HepG2 (cell line): Measurements from ENCODE around the gene TMCO2.

Experiments used
- ARNTL ChIP-seq: sonication (generic); formaldehyde crosslinking; IDR thresholded peaks from 2 replicates; pipeline ENCODE4 v1.4.0; 2020; ENCODE audit warnings: mild to moderate bottlenecking, missing genetic modification reagents
- CEBPB ChIP-seq: IDR thresholded peaks from 2 replicates; pipeline ENCODE4 v1.6.1; 2011; ENCODE audit warnings: low read depth, low read length, improper control_type of control experiment, borderline replicate concordance
- FOXP1 ChIP-seq, 2 experiments: fragments of 450-650 bp in 1 of 2; IDR thresholded peaks; 2 replicates each; pipeline ENCODE4 v1.6.1; 2017 to 2018; ENCODE audit warnings: antibody characterized with exemption in 1 of 2
- FOXP4 ChIP-seq: sonication (generic); formaldehyde crosslinking; IDR thresholded peaks from 2 replicates; pipeline ENCODE4 v1.4.0; 2020; ENCODE audit warnings: missing genetic modification reagents
- JUN ChIP-seq: sonication (generic); formaldehyde crosslinking; IDR thresholded peaks from 2 replicates; pipeline ENCODE4 v1.4.0; 2020; ENCODE audit warnings: mild to moderate bottlenecking, missing genetic modification reagents
- POLR2AphosphoS5 ChIP-seq: IDR thresholded peaks from 2 replicates; pipeline ENCODE4 v1.6.1; 2012; ENCODE audit warnings: low read depth, low read length
- SP140L ChIP-seq: sonication (generic); formaldehyde crosslinking; IDR thresholded peaks from 2 replicates; pipeline ENCODE4 v1.4.0; 2020; ENCODE audit warnings: missing genetic modification reagents, borderline replicate concordance
- ZMYM2 ChIP-seq: sonication (generic); formaldehyde crosslinking; IDR thresholded peaks from 2 replicates; pipeline ENCODE4 v1.8.0; 2022; ENCODE audit warnings: mild to moderate bottlenecking, missing genetic modification reagents
- ZNF501 ChIP-seq: sonication (generic); formaldehyde crosslinking; IDR thresholded peaks from 2 replicates; pipeline ENCODE4 v1.5.1; 2020; ENCODE audit warnings: mild to moderate bottlenecking, moderate library complexity, missing genetic modification reagents
- ZNF776 ChIP-seq: sonication (generic); formaldehyde crosslinking; IDR thresholded peaks from 2 replicates; pipeline ENCODE4 v1.4.0; 2020; ENCODE audit warnings: mild to moderate bottlenecking, missing genetic modification reagents
- ZSCAN29 ChIP-seq: sonication (generic); formaldehyde crosslinking; conservative IDR thresholded peaks from 2 replicates; pipeline ENCODE4 v1.4.0; 2020; ENCODE audit warnings: mild to moderate bottlenecking, missing genetic modification reagents
- TF ChIP-seq, protein P1 (sequence below): sonication (generic); formaldehyde crosslinking; IDR thresholded peaks from 2 replicates; pipeline ENCODE4 v1.4.0; 2020; ENCODE audit warnings: mild to moderate bottlenecking, missing genetic modification reagents
- TF ChIP-seq, protein P2 (sequence below): sonication (generic); formaldehyde crosslinking; IDR thresholded peaks from 2 replicates; pipeline ENCODE4 v1.5.0; 2020; ENCODE audit warnings: mild to moderate bottlenecking, missing genetic modification reagents, moderate library complexity
- TF ChIP-seq, protein P3 (sequence below): sonication (generic); IDR thresholded peaks from 2 replicates; pipeline ENCODE4 v1.6.1; 2016; ENCODE audit warnings: low read depth, borderline replicate concordance

DNA sequence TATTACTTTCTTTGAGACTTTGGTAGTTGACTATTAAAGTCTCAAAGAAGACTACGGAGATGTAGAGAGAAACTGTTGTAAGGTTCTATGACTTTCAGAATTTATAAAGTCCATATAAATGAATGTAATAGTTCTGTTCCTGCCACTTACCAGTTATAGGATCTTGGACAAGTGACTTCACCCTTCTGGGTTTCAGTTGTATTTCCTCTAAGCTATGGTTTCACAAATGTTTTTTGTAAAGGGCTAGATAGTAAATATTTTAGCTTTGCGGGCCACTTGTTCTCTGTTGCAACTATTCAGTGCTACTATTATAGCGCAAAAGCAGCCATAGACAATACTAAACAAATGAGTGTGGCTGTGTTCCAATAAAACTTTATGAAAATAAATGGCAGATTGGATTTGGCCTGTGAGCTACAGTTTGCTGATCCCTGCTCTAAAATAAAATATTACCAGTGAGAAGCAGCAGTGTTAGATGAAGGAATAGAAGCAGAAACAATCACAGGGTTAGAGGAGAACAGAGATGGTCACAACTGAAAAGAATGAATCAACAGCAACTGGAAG, 25.0 kb downstream of the TMCO2 start:
- TF ChIP-seq JUN (CRISPR knock-in tag) (no peak), ARNTL (CRISPR knock-in tag) (no peak), ZNF776 (CRISPR knock-in tag) (no peak), POLR2AphosphoS5 (no peak), FOXP1 (IDR thresholded peaks at IDR 0.05) (no peak), FOXP1 (CRISPR knock-in tag; IDR thresholded peaks at IDR 0.05) (no peak), ZSCAN29 (CRISPR knock-in tag) (no peak), ZMYM2 (no peak), SP140L (CRISPR knock-in tag) (no peak), ZNF501 (CRISPR knock-in tag) (no peak), FOXP4 (CRISPR knock-in tag) (no peak), CEBPB (no peak)
- TF ChIP-seq, protein P1, sequence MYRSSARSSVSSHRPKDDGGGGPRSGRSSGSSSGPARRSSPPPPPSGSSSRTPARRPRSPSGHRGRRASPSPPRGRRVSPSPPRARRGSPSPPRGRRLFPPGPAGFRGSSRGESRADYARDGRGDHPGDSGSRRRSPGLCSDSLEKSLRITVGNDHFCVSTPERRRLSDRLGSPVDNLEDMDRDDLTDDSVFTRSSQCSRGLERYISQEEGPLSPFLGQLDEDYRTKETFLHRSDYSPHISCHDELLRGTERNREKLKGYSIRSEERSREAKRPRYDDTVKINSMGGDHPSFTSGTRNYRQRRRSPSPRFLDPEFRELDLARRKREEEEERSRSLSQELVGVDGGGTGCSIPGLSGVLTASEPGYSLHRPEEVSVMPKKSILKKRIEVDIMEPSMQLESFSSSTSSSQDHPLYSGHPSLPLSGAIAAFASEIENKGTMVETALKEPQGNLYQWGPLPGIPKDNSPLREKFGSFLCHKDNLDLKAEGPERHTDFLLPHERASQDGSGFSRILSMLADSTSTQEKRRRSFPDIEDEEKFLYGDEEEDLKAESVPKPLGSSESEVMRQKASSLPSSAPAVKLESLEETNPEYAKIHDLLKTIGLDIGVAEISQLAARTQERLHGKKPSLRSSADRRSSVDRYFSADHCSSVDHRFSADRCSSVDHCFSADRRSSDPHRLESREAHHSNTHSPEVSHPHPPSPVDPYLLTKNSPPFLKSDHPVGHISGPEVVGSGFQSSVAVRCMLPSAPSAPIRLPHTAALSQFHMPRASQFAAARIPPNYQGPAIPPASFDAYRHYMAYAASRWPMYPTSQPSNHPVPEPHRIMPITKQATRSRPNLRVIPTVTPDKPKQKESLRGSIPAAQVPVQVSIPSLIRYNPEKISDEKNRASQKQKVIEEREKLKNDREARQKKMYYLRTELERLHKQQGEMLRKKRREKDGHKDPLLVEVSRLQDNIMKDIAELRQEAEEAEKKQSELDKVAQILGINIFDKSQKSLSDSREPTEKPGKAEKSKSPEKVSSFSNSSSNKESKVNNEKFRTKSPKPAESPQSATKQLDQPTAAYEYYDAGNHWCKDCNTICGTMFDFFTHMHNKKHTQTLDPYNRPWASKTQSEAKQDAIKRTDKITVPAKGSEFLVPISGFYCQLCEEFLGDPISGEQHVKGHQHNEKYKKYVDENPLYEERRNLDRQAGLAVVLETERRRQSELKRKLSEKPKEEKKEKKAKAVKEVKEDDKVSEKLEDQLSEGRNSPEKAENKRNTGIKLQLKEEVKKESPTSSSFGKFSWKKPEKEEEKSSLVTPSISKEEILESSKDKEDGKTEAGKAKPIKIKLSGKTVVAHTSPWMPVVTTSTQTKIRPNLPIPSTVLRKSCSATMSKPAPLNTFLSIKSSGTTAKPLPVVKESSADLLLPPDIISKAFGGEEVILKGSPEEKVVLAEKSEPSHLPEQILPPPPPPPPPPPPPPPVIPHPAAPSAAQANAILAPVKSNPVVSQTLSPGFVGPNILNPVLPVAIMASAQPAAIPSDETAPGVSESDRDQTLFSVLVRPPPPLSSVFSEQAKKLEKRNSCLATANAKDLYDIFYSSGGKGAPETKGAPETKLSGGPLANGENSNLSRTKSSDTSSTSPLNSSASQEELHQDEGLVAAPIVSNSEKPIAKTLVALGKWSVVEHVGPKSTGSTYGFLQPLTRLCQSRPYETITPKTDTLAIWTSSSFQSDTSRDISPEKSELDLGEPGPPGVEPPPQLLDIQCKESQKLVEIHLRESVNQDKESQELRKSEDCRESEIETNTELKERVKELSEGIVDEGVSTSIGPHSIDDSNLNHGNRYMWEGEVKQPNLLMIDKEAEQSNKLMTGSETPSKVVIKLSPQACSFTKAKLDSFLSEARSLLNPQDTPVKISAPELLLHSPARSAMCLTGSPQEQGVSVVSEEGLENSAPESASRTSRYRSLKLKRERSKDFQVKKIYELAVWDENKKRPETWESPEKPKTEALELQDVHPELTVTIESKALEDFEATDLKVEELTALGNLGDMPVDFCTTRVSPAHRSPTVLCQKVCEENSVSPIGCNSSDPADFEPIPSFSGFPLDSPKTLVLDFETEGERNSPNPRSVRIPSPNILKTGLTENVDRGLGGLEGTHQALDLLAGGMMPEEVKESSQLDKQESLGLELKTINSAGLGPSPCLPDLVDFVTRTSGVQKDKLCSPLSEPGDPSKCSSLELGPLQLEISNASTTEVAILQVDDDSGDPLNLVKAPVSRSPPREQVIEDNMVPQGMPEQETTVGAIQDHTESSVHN: no peak
- TF ChIP-seq, protein P2, sequence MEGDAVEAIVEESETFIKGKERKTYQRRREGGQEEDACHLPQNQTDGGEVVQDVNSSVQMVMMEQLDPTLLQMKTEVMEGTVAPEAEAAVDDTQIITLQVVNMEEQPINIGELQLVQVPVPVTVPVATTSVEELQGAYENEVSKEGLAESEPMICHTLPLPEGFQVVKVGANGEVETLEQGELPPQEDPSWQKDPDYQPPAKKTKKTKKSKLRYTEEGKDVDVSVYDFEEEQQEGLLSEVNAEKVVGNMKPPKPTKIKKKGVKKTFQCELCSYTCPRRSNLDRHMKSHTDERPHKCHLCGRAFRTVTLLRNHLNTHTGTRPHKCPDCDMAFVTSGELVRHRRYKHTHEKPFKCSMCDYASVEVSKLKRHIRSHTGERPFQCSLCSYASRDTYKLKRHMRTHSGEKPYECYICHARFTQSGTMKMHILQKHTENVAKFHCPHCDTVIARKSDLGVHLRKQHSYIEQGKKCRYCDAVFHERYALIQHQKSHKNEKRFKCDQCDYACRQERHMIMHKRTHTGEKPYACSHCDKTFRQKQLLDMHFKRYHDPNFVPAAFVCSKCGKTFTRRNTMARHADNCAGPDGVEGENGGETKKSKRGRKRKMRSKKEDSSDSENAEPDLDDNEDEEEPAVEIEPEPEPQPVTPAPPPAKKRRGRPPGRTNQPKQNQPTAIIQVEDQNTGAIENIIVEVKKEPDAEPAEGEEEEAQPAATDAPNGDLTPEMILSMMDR (CRISPR knock-in tag): no peak
- TF ChIP-seq, protein P3, sequence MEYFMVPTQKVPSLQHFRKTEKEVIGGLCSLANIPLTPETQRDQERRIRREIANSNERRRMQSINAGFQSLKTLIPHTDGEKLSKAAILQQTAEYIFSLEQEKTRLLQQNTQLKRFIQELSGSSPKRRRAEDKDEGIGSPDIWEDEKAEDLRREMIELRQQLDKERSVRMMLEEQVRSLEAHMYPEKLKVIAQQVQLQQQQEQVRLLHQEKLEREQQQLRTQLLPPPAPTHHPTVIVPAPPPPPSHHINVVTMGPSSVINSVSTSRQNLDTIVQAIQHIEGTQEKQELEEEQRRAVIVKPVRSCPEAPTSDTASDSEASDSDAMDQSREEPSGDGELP: no peak
